Measurements from ENCODE around the gene CAPN10.

The CAPN10 gene

DNA sequence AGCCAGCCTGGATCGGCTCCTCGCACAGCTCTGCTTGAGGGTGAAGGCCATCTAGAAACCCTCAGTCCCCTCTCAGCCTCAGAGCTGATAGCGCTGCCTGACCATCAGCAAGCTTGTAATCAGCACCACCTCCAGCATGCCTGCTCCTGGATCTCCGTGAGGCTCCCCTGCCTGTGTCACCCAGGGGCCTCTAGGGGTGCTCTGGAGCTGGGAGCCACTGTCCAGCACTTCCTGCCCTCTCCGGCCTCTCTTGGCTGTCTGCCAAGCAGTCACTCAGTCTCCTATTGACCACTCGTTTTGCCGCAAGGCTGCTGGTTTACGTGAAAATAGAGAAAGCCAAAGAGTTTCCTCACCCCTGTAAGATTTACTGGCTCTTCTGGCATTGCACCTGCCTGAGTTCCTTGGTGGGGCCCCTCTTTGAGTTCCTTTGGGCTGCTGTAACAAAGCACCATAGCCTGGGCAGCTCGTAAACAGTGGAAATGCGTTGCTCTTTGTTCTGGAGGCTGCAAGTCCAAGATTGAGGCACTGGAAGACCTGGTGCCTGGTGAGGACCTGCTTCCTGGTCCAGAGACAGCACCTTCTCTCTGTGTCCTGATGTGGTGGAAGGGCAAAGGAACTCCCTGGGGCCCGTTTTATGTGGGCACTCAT is 17.9 kb downstream of the CAPN10 start:
- no peak for DNase-seq

DNA sequence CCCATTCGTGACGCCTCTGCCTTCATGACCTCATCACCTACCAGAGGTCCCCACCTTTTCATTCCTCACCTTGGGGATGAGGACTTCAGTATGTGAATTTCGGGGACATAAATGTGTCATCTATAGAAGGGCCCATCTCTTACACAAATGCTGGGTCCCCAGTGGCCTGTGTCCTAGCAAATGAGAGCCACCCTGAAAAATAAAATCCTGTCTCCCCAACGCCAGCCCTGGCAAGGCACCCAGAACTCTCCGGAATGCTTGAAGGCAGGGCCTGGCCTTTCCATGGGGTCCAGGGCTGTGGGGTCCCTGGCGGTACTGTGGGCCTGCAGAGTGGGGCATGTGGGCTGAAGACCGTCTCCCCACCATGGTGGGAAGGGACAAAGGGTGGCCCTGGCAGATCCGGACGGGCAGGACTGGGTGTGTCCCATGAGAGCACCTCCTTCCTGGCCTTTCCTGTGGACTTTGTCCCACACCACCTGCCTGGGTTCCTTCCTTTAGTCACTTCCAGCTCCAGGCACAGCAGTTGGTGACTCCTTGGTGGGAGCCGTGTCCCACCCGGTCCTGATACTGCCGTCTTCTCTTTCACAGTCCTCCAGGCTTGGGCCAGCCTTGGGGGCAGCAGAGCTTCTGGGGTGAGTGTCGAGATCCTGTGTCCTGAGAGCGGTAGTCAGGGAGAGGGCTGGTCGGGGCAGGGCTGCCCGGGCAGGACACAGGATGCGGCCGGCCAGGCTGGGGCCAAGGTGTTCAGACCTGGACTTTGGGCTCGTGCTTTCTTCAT is 18.6 kb downstream of the CAPN10 start:
- no peak for DNase-seq

DNA sequence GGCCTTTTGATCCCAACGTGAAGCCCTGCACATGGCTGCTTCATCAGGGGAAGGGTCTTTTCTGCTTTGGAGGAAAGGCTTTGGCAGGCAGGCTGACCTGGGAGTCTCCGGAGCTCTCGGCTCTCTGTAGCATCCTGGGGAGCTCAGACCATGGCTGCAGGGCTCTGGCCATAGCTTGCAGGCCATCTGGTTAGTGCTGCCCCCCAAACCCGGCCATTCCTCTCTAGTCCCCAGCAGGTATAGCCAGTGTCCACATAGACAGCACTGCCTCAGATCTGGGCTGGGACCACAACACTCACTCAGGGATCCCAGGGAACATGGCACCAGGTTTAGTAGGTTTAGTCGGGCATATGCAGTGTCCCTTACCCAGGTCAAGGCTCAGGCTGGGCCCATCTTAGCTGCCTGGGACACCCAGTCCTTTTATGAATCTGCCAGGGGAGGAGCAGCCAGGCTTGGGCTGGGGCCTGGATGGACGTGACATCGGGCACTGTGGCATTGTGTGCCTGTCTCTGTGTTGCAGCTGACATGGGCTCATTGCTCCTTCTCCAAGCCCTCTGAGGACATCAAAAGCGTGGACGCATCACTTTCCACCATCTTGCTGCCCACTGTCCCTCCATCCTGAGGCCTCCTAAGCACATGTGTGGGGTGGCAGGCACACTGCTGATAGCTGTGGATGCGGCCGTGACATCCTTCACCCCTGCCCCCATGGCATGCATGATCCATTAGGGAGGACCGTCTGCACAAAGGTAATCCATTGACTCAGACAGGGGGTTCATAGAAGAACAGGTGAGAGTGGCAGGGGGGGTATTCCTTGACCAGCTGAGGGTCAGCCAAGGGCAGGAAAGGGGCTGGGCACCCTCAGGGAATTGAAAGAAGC is 19.6 kb downstream of the CAPN10 start:
- no peak for DNase-seq

DNA sequence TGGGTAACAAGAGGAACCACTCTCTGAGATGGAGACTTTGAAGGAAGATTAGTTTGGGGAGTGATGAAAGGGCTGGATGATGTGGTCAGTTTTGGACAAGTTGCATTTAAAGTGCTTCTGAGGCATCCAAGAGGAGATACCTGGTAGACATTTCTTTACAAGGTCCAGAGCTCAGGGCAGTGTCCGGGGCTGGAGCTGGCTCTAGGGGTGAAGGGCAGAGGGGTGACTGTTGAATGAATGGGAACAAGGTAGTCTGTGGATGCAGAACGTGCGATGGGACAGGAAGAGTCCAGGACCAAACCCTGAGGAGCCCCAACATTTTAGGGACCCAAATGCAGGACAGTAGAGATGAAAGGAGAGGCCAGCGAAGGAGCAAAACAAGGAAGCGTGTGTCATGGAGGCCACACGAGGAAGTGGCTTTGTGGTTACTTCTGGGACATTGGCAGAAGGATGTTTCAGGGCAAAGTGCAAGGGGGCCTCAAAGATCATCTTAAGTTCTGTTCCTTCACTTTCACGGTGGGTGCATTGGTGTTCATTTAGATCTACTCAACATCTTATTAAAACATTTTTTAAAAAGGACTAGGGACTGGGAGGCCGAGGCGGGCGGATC is 25.2 kb downstream of the CAPN10 start:
- no peak for DNase-seq

DNA sequence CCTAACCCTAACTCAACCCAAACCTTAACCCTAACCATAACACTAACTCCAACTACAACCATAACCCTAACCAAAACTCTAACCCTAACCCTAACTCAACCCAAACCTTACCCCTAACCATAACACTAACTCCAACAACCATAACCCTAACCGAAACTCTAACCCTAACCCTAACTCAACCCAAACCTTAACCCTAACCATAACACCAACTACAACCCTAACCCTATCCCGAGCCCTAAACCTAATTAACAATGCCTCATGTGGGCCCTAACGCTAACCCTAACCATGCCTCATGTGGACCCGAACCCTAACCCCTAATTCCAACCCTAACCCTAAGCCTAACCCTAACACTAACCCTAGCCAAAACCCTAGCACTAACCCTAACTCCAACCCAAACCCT is 27.2 kb downstream of the CAPN10 start:
- no peak for DNase-seq

DNA sequence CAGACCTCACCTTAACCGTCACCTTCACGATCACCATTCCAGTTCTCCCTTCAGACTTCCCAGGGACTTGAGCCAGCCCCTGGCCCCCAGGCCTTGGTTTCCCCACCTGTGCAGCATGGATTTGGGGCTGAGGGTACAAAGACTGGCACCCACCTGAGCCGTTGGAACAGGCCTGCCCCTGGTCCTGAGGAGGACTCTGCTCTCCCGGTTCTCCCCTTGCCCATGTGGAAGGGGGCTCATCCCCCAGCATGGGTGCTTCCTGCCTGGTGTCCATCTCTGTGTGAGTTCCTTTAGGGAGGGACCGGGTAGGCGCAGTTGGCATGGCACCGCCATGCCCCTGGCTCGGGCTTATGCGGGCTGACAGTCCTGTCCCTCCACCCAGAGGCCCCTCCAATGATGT is 27.9 kb downstream of the CAPN10 start:
- DNase-seq: no peak

DNA sequence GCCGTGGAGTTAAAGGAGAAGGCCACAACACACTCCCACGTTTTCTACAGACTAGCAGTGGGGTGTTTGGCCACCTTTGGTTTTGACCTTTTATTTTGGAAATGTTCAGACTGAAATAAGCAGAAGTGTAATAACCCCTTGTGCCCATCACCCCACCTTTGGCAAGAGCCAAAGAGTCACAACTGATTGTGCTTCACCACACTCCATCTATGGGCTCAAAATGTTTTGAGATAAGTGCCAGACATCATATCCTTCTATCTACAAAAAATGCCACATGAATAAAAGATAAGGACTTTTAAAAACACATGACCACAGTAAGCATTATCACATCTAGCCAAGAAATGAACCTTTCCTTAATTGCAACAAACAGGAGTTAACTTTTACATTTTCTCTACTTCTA is 28.9 kb downstream of the CAPN10 start:
- DNase-seq: no peak

DNA sequence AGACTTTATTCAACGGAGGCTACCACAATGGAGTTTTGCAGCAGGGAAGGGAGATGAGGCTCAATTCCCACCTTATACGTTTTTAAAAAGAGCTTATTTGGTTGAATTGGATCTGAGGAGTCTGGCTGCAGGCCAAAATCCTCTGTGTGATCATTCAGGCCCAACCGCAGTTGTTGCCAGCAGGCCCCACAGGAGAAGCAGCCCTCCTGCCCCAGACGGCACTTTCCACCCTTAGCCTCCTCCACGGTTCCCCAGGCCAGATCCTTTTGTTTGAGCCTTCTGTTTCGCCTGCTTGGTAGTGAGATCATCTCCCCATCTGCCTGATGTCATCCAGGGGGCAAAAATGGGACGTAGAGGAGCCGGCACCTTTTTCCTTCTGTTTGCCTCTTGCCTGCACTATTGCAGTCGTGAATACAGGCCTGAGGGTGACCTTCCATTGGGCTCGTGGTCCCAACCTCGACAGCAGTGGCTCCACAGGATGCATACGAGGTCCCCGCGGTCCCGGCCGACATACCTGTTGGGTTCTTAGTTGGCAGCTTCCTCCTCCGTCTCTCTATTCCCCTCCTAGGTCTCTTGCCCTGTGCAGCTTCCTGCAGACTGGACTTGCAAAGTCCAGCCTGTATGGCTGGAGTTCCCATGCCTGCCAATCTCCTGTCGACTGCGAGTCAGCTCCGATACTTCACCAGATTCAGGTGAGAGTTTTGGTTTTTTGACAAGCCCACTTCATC is 29.4 kb downstream of the CAPN10 start:
- no peak for DNase-seq

DNA sequence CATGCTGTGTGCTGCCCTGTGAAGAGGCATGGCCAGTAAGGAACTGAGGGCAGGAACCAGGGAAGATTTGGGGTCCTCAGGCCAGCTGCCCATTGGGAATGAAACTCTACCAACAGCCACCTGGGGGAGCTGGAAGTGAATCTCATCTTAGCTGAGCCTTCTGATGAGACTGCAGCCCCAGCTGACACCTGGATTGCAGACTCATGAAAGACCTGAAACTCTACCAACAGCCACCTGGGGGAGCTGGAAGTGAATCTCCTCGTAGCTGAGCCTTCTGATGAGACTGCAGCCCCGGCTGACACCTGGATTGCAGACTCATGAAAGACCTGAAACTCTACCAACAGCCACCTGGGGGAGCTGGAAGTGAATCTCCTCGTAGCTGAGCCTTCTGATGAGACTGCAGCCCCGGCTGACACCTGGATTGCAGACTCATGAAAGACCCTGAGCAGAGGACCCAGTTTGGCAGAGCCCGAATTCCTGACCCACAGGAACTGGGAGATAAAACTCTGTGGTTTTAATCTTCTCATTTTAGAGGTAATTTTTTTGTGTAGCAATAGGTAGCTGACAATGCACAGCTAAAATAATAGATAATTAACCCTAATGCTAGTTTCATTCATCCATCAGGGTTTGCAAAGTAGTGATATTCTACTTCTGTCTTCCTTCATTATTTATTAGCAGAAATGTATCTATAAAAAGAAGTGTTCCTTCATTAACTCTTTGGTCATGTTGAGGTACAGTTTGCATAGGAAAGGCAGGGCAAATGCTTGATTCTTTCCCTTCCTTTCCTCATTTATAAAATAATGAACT is 30.5 kb downstream of the CAPN10 start:
- peak; percentile 7 for DNase-seq

DNA sequence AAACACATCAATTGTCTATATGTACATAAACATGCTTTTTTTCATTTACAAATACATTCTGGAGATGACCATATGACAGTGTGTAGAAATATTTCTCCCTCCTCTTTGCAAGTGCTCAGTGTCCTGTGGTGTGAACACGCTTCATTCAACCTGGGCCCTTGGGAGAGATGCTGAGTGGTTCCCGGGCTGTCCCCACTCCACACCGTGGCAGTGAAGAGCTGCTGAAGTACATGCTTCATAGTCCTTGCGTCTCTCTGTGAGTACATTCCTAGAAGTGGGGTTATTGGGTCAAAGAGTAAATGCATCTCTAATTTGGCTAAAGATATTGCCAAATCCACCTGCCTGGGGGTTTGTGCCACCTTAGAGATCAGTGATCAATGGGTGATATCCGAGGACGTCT is 32.2 kb downstream of the CAPN10 start:
- DNase-seq: no peak

DNA sequence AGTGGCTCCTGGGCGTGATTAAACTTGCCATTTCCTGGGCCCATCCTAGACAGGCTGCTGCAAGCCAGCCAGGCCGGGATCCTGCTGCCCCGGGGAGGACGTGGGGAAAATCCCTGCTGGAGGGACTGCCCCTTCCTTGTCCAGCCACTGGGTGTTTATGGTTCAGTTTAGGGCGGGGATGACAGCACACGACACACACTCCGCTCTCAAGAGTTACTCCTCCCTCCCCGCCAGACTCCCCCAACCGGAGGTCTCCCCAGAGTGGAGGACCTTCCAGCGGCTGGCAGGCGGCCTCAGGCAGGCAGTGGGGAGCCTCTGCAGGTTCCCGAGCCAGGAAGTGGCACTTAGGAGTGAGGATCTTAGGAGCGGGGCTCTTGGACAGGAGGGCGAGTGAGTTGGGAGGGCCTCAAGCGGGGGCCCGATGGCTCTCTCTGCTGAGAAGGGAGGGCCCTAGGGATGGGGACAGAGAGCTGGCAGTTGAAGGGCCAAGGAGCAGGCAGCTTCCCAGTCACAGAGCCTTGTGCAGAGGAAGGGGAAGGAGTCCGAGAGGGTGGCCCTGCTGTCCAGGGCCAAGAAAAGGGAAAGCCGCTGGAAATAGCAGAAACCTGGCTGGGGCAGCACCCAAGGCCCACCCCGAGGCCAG is 33.1 kb downstream of the CAPN10 start:
- DNase-seq: no peak

DNA sequence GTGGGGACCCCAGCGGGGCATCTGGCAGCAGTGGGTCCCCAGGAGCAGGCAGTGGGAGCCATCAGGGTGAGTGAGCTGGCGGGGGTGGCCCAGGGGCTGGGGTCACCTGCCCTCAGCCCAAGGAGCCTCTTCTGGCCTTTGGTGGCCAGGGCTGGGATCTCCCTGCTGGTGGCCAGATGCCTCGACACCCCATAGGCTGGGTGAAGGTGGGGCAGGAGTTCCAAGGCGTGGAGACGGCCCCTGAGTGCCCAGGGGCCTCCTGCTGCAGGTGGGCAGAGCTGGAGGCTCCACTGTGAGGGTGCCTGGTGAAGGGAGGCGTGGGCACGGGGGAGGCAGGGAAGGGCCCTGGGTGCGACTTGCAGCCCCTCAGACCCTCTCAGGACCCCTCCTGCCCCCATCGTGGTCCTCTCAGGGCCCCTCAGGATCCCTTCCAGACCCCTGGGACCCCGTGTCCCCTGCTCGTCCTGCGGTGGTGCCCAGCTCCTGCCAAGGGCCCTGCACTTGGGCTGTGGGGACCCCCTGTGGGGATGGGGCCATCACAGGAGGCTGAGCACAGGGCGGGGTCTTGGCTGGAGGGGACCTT is 33.7 kb downstream of the CAPN10 start:
- no peak for DNase-seq

DNA sequence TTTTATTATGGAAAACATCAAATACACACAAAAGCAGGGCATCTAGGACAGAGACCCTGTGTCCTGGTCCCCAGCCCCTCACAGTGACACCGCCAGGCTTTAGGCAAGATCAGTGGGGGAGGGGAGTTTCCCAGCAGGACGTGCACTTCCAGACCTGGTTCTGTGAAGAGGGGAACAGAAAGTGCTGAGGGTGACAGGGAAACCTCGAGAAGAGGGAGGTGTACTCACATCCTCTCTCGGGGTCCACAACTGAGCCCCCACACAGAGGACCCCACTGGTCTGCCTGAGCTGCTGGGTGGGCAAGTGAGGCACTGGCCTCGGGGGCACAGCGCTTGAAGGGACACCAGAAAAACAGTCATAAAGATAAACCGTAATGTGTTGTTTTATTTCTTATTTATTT is 34.3 kb downstream of the CAPN10 start:
- DNase-seq: no peak

DNA sequence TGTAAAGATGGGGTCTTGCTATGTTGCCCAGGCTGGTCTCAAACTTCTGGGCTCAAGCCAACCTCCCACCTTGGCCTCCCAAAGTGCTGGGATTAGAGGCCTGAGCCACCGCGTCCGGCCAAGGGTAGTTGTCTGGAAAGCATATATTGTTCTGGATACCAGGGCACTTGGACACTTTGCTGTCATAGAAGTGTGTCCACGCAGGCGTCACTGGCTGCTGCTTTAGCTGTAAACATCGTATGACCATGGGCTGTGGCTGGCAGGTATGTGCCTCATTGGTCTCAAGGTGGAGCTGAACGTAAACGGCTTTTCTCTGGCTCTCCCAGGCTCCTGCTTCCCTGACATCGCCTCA is 35.5 kb downstream of the CAPN10 start:
- DNase-seq: no peak

DNA sequence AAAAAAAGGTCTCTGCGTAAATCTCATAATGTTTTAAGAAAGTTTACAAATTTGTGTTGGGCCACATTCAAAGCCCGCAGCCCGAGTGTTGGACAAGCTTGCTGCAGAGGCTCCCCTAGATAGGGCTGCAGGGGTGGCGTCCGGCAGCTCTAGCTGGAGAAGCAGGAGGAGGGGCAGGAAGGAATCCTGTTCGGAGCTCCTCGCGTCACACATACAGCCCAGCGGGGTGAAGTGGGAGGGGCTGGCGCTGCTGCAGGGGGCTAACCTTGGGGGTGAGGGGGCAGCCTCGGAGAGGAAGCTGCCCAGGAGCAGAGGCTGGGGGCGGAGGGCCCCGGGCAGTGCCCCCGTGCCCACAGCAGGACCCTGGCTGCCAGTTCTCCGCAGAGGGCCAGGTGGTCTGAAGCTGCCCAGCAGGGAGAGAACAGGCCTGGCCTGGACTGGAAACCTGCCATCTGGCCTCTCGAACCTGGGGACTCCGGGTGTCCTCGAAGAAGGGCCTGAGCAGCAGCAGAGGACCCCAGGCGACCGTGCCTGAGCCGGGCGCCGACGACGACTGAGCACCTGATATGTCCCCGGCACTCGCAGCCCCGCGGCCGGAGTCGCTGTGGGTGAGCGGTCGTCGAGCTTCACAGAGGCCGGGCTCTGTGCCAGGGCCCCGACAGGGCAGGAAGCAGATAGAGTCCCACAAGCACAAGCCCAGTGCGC is 36.1 kb downstream of the CAPN10 start:
- peak; percentile 52 for DNase-seq

DNA sequence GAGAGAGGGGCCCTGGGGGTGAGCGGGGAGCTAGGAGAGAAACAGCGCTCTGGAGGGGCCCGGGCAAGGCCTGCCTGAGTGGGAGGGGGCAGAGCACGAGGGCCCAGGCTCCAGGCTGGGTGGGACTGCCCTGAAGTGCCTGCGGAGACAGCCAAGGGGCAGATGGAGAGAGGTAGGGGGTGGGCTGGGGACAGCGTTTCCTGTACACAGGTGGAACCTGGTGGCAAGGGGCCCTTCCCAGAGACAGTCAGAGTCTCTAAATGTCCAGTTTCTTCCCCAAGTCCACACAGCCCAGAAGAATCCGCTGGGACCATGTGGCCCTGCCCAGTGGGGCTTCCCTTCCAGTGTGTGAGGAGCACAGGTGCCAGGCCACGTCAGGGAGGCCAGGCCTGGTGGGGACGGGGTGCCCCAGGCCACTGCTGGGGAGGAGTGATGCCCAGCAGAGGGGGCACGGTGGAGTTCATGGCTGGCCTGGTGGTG is 37.0 kb downstream of the CAPN10 start:
- DNase-seq: no peak

DNA sequence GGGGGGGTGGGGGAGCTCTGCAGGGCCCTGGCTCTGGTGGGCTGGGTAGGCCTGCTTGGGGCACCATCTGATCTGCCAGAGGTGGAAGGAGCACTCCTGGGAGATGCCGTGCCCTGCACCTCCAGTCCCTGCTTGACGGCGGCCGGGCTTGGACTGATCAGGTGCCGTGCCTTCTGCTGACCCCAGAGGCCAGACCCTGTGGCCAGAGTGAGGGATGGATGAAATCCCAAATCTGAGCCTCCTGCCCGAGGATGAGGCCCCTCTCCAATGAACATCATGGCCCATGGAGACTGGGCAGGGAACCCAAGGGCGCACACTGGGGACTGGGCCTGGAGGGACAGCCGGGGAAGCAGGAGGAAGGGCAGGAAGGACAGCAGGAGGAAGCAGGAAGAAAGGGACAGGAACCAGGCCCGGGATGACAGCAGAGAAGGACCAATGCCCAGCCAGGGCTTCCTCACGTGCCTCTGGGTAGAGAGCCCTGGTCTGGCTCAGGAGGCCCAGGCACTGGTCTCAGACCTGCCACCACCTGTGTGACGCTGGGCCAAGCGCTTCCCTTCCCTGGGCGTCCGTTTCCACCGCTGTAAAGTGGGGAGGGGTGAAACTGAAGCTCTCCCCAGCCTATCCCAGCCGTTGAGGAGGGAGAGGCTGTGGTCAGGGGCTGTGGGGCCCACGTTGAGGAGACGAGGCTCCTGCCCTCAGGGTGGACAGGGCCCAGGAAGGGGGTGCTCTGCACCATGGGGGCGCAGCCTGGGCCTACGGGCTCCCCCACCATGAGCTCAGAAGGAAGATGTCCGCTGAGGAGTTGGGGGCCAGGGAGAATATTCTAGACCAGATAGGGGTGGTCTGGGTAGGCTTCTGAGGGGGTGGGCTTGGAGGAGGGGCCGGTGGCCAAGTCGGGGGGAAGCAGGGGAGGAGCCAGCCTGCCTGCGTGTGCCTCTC is 37.7 kb downstream of the CAPN10 start:
- DNase-seq: no peak

DNA sequence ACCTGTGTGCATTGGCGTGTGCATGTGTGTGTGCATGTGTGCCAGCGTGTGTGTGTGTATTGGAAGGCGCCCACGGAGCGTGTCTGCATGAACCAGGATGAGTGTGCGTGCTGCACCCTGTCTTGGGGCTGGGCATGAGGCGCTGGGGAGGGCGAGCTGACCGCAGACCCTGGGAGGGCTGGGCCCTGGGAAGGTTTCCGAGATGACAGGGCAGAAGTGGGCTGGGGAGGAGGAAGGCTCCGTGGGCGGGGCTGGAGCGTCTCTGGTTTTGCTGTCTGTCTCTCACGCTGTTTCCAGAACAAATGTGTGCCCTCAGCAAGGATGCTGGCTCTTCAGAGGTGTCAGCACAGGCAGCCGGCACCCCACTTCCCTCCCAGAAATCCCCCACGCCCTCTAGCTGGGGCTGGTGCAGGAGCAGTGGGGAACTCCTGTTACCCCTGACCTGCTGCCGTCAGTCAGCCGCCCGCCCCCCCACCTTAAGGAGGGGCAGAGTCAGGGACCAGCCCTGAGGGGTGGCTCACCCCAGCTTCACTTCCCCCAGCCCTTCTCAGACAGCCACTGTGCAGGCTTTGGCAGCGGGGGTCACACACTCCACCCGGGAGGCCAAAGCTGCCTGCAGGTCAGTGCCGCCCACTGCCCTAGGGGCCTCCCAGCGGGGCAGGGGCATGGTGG is 38.6 kb downstream of the CAPN10 start, which contains the start of gene GPR35:
GPR35 (plus strand) TSS at position 531 of the 672 bp plus-strand sequence. CDS start 4,473 bp downstream, outside the sequence.
- peak; percentile 87 for DNase-seq

Data from stimulated activated CD4-positive, alpha-beta T cell treated with anti-CD3 and anti-CD28 coated beads, Interleukin-1b, Interleukin-23, amount 100 ng/mL, for 48 hours (primary cell).